ENCODE results near the gene RAI1. TPM values are rescaled to one million over a fixed set of nuclear protein-coding genes. Genes with fewer than 3 reads are reported as not detected.

RAI1 gene
- total and polyA plus RNA-seq, 2 of the 13 experiments (the other 11 are each of a cell fraction or from before 2014, with no cell fraction given) = 3.4 to 5.2 TPM

DNA sequence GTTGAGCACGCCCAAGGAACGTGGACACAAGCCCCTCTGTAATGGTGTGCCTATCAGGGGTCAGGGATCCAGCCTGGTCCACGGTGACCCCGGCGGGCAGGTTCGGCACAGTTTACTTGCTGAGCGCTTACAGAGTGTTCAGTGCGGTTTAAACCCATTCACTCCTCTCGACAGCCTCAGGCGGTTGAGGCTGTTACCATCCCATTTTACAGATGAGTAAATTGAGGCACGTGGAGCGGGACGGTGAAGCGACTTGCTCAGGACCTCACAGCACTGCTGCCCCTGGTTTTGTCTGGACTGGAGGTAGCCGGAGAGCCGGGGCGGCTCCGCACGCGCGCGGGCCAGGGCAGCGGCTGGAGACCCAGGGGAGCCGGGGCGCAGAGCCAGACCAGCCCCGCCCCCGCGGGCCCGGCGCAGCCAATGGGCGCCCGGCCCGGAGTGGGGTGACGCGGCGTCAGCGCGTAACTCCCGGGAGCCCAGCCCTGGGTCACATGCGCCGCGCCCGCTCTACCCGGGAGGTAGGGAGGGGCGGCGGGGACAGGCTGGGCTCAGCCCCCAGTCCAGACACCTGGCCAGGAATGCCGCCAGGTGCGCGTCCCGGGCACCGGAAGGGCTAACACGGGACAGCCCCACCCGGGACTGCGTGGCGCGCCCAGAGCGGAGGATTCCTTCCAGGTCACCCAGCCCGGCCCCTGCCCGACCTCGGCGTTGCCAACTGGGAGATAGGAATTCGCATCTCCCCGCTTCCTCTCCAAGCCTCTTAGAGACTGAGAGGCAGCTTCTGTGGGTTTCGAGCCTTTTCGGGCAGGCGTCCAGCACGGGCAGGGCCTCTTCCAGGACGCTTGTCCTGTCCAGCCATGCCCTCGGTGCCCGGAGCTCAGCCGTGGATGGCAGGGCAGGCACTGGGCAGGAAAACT is 158.8 kb downstream of the RAI1 start (continued):
- peak; percentile 98; the same call in 1 of the 2 replicates for TF ChIP-seq CHD4 (IDR thresholded peaks at IDR 0.05; ENCODE audit: borderline replicate concordance, low read length)
- no peak for TF ChIP-seq ZBTB21 (CRISPR knock-in tag; IDR thresholded peaks at IDR 0.05)
- TF ChIP-seq, protein P1, sequence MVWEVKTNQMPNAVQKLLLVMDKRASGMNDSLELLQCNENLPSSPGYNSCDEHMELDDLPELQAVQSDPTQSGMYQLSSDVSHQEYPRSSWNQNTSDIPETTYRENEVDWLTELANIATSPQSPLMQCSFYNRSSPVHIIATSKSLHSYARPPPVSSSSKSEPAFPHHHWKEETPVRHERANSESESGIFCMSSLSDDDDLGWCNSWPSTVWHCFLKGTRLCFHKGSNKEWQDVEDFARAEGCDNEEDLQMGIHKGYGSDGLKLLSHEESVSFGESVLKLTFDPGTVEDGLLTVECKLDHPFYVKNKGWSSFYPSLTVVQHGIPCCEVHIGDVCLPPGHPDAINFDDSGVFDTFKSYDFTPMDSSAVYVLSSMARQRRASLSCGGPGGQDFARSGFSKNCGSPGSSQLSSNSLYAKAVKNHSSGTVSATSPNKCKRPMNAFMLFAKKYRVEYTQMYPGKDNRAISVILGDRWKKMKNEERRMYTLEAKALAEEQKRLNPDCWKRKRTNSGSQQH (CRISPR knock-in tag; IDR thresholded peaks at IDR 0.05; ENCODE audit: low read depth) = 0 out of 2 replicates have a peak, but pooled peaks have one; percentile 22
- no peak for TF ChIP-seq ZBTB42 (CRISPR knock-in tag; IDR thresholded peaks at IDR 0.05)
- no peak for TF ChIP-seq ZFP41 (CRISPR knock-in tag; IDR thresholded peaks at IDR 0.05; ENCODE audit: borderline replicate concordance)
- TF ChIP-seq, protein P2, sequence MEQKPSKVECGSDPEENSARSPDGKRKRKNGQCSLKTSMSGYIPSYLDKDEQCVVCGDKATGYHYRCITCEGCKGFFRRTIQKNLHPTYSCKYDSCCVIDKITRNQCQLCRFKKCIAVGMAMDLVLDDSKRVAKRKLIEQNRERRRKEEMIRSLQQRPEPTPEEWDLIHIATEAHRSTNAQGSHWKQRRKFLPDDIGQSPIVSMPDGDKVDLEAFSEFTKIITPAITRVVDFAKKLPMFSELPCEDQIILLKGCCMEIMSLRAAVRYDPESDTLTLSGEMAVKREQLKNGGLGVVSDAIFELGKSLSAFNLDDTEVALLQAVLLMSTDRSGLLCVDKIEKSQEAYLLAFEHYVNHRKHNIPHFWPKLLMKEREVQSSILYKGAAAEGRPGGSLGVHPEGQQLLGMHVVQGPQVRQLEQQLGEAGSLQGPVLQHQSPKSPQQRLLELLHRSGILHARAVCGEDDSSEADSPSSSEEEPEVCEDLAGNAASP (CRISPR knock-in tag; IDR thresholded peaks at IDR 0.05; ENCODE audit: borderline replicate concordance) = 0 out of 2 replicates have a peak, but pooled peaks have one; percentile 29
- peak; percentile 95; the same call in 1 of the 2 replicates for TF ChIP-seq NCOA1 (CRISPR knock-in tag; IDR thresholded peaks at IDR 0.05)
- TF ChIP-seq ZNF510 (CRISPR knock-in tag; IDR thresholded peaks at IDR 0.05; ENCODE audit: low read depth) = no peak
- peak; percentile 49 for TF ChIP-seq JARID2 (CRISPR knock-in tag; IDR thresholded peaks at IDR 0.05; ENCODE audit: insufficient replicate concordance)
- no peak for TF ChIP-seq ZBTB1 (CRISPR knock-in tag; IDR thresholded peaks at IDR 0.05; ENCODE audit: borderline replicate concordance)
- TF ChIP-seq HMG20B (CRISPR knock-in tag; conservative IDR thresholded peaks at IDR 0.05) = no peak; the same call in 1 of the 2 replicates
- peak; percentile 60; the same call in 1 of the 2 replicates for TF ChIP-seq ZNF749 (CRISPR knock-in tag; IDR thresholded peaks at IDR 0.05; ENCODE audit: borderline replicate concordance)
- peak; percentile 84 for TF ChIP-seq NR2F6 (IDR thresholded peaks at IDR 0.05)
- peak; percentile 87 for TF ChIP-seq NR2F6 (CRISPR knock-in tag; IDR thresholded peaks at IDR 0.05)
- no peak for TF ChIP-seq SP140L (CRISPR knock-in tag; IDR thresholded peaks at IDR 0.05; ENCODE audit: borderline replicate concordance)
- TF ChIP-seq SKI (IDR thresholded peaks at IDR 0.05; ENCODE audit: partially characterized antibody) = peak; percentile 89
- peak; percentile 76; the same call in 1 of the 2 replicates for TF ChIP-seq YEATS4 (CRISPR knock-in tag; IDR thresholded peaks at IDR 0.05; ENCODE audit: borderline replicate concordance)
- TF ChIP-seq SRSF1 (optimal IDR thresholded peaks at IDR 0.05; ENCODE audit: low read depth, low read length) = peak; percentile 79
- TF ChIP-seq ZNF564 (CRISPR knock-in tag; IDR thresholded peaks at IDR 0.05) = peak; percentile 14; the same call in 1 of the 2 replicates
- peak; percentile 96 for TF ChIP-seq TAF1 (CRISPR knock-in tag; IDR thresholded peaks at IDR 0.05)
- TF ChIP-seq POLR2AphosphoS2 (IDR thresholded peaks at IDR 0.05; ENCODE audit: low read depth, low read length) = no peak; the same call in 1 of the 2 replicates
- no peak; the same call in 1 of the 2 replicates for TF ChIP-seq SP5 (CRISPR knock-in tag; IDR thresholded peaks at IDR 0.05; ENCODE audit: borderline replicate concordance, low read depth)
- no peak for TF ChIP-seq ZZZ3 (CRISPR knock-in tag; IDR thresholded peaks at IDR 0.05; ENCODE audit: borderline replicate concordance)
- TF ChIP-seq ZNF101 (CRISPR knock-in tag; IDR thresholded peaks at IDR 0.05; ENCODE audit: borderline replicate concordance, low read depth) = no peak

Measured in HepG2 (cell line).